MM.1S (cell line): Measurements from ENCODE around the gene DIS3L2.

Experiments
- EZH2 ChIP-seq: fragments of 300-600 bp; sonication (generic); optimal IDR thresholded peaks from 2 replicates; pipeline ENCODE3; 2017; ENCODE audit warnings: low read depth, mild to moderate bottlenecking, antibody characterized with exemption, low read length, mixed read lengths
- EZH2phosphoT487 ChIP-seq: fragments of 300-600 bp; sonication (generic); IDR thresholded peaks from 2 replicates; pipeline ENCODE4 v1.6.1; 2018; ENCODE audit warnings: antibody characterized with exemption, low read length
- TF ChIP-seq, protein P1 (sequence below): fragments of 300-600 bp; sonication (generic); IDR thresholded peaks from 2 replicates; pipeline ENCODE4 v1.5.1; 2016; ENCODE audit warnings: antibody characterized with exemption, low read length, mixed read lengths

GRCh38 chr2:232384466-232384865, 423.0 kb downstream of the DIS3L2 start:
- TF ChIP-seq, protein P1, sequence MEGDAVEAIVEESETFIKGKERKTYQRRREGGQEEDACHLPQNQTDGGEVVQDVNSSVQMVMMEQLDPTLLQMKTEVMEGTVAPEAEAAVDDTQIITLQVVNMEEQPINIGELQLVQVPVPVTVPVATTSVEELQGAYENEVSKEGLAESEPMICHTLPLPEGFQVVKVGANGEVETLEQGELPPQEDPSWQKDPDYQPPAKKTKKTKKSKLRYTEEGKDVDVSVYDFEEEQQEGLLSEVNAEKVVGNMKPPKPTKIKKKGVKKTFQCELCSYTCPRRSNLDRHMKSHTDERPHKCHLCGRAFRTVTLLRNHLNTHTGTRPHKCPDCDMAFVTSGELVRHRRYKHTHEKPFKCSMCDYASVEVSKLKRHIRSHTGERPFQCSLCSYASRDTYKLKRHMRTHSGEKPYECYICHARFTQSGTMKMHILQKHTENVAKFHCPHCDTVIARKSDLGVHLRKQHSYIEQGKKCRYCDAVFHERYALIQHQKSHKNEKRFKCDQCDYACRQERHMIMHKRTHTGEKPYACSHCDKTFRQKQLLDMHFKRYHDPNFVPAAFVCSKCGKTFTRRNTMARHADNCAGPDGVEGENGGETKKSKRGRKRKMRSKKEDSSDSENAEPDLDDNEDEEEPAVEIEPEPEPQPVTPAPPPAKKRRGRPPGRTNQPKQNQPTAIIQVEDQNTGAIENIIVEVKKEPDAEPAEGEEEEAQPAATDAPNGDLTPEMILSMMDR, result no peak
- TF ChIP-seq EZH2phosphoT487 (no peak), EZH2 (no peak)
